OCI-LY1 (cell line): Measurements from ENCODE around the gene CST9L.
"Not testable (repeated sequence)": the region's sequence is repeated elsewhere in the genome, so short reads cannot be mapped to it uniquely, and the experiment has no call there.

Source experiments
- H2AFZ ChIP-seq: fragments of 200-600 bp; sonication (generic), shearing (Covaris generic); 2 replicates; pipeline ENCODE4 v1.6.0; 2014; ENCODE audit warnings: antibody characterized with exemption, mild to moderate bottlenecking, low read length
- H3F3A ChIP-seq: fragments of 200-600 bp; sonication (generic), shearing (Covaris generic); 2 replicates; pipeline ENCODE4 v1.6.0; 2014; ENCODE audit warnings: mild to moderate bottlenecking, antibody characterized with exemption, low read length, moderate library complexity; ENCODE audit not compliant: insufficient read depth
- H3K27ac ChIP-seq: fragments of 200-600 bp; sonication (generic); 2 replicates; pipeline ENCODE4 v1.5.1; 2014; ENCODE audit warnings: low read length, mixed run types, mild to moderate bottlenecking, low read depth; ENCODE audit not compliant: poor library complexity, severe bottlenecking
- H3K27me3 ChIP-seq: fragments of 200-600 bp; sonication (generic); 2 replicates; pipeline ENCODE4 v1.6.0; 2014; ENCODE audit warnings: antibody characterized with exemption, mild to moderate bottlenecking, low read length, moderate library complexity; ENCODE audit not compliant: insufficient read depth
- H3K36me3 ChIP-seq: fragments of 200-600 bp; sonication (generic); 2 replicates; pipeline ENCODE4 v1.6.1; 2014; ENCODE audit warnings: mild to moderate bottlenecking, antibody characterized with exemption, low read length, moderate library complexity, mixed read lengths; ENCODE audit not compliant: insufficient read depth
- H3K4me1 ChIP-seq: fragments of 200-600 bp; sonication (generic); 2 replicates; pipeline ENCODE4 v1.5.1; 2014; ENCODE audit warnings: mild to moderate bottlenecking, low read length, moderate library complexity; ENCODE audit not compliant: insufficient read depth, severe bottlenecking
- H3K4me2 ChIP-seq: fragments of 200-600 bp; sonication (generic), shearing (Covaris generic); 2 replicates; pipeline ENCODE4 v1.6.1; 2014; ENCODE audit warnings: low read length
- H3K4me3 ChIP-seq: fragments of 200-600 bp; sonication (generic); 2 replicates; pipeline ENCODE4 v1.5.1; 2014; ENCODE audit warnings: low read length, low read depth, mild to moderate bottlenecking, mixed read lengths; ENCODE audit not compliant: poor library complexity, severe bottlenecking
- H3K79me2 ChIP-seq: fragments of 200-600 bp; shearing (Covaris generic); 2 replicates; pipeline ENCODE4 v1.6.1; 2016; ENCODE audit warnings: mixed run types, low read length, mixed read lengths; ENCODE audit not compliant: insufficient read depth
- H3K9ac ChIP-seq: fragments of 200-600 bp; sonication (generic), shearing (Covaris generic); 2 replicates; pipeline ENCODE4 v1.6.1; 2014; ENCODE audit warnings: mild to moderate bottlenecking, low read length, mixed read lengths
- H3K9me2 ChIP-seq: fragments of 200-600 bp; sonication (generic), shearing (Covaris generic); 2 replicates; pipeline ENCODE4 v1.6.1; 2014; ENCODE audit warnings: low read depth, mild to moderate bottlenecking, low read length, mixed read lengths
- H3K9me3 ChIP-seq: fragments of 200-600 bp; shearing (Covaris generic); 2 replicates; pipeline ENCODE4 v1.6.1; 2014; ENCODE audit warnings: low read length, mixed read lengths
- H4K20me1 ChIP-seq: fragments of 200-600 bp; sonication (generic), shearing (Covaris generic); 2 replicates; pipeline ENCODE4 v1.6.0; 2016; ENCODE audit warnings: mild to moderate bottlenecking, low read length; ENCODE audit not compliant: insufficient read depth
- EZH2 ChIP-seq: fragments of 200-600 bp; sonication (generic), shearing (Covaris generic); IDR thresholded peaks from 2 replicates; pipeline ENCODE4 v1.8.0; 2017; ENCODE audit warnings: borderline replicate concordance, mixed run types, mild to moderate bottlenecking, antibody characterized with exemption, low read length, moderate library complexity, mixed read lengths
- TF ChIP-seq, protein P1 (sequence below): fragments of 200-600 bp; sonication (generic), shearing (Covaris generic); IDR thresholded peaks from 2 replicates; pipeline ENCODE4 v1.5.1; 2017; ENCODE audit warnings: mild to moderate bottlenecking, antibody characterized with exemption, low read length, moderate library complexity, mixed read lengths

The CST9L gene

DNA sequence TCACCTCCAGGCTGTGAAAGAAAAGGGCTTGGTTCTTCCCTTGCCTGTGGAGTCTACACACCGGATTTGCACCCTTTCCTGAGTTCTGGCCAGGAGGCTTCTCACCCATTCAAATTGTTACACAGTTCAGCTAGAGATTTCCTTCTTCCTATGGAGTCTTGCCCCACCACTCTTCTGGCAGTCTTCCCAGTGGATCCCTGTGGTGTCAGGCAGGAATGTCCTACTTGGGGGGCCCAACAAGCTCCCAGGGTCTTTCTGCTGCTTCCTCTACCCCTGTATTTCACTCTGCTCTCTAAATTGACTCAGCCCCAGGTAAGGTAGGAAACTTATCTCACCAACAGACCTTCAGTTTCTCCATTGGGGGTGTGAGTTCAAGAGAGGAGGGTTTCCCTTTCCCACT lies 14.0 kb upstream of the CST9L start:
- no peaks in the 10 kb centered on the region for H3F3A ChIP-seq
- no peaks in the 10 kb centered on the region for H3K9me3 ChIP-seq
- H3K36me3 ChIP-seq = no peaks in the 10 kb centered on the region

GRCh38 chr20:23581833-23582232 lies 13.5 kb upstream of the CST9L start:
- not testable (repeated sequence) for H4K20me1 ChIP-seq, H3K4me3 ChIP-seq, H3K27me3 ChIP-seq, H3K9me2 ChIP-seq, H3K9me3 ChIP-seq, H3K36me3 ChIP-seq, H3K4me1 ChIP-seq, H3F3A ChIP-seq, H3K27ac ChIP-seq, H3K9ac ChIP-seq, H3K4me2 ChIP-seq, H3K79me2 ChIP-seq, H2AFZ ChIP-seq

More for the DNA sequence above, 14.0 kb upstream of the CST9L start:
- Histone ChIP-seq H3K4me1 (no peaks in the 10 kb centered on the region), H2AFZ (no peak overlapping the region), H3K27me3 (no peaks in the 10 kb centered on the region), H3K79me2 (no peaks in the 10 kb centered on the region), H3K4me2 (no peak overlapping the region), H3K27ac (no peak overlapping the region), H3K9me2 (no peaks in the 10 kb centered on the region), H4K20me1 (no peaks in the 10 kb centered on the region), H3K9ac (no peak overlapping the region), H3K4me3 (no peak overlapping the region)
- no peak for TF ChIP-seq EZH2
- TF ChIP-seq, protein P1, sequence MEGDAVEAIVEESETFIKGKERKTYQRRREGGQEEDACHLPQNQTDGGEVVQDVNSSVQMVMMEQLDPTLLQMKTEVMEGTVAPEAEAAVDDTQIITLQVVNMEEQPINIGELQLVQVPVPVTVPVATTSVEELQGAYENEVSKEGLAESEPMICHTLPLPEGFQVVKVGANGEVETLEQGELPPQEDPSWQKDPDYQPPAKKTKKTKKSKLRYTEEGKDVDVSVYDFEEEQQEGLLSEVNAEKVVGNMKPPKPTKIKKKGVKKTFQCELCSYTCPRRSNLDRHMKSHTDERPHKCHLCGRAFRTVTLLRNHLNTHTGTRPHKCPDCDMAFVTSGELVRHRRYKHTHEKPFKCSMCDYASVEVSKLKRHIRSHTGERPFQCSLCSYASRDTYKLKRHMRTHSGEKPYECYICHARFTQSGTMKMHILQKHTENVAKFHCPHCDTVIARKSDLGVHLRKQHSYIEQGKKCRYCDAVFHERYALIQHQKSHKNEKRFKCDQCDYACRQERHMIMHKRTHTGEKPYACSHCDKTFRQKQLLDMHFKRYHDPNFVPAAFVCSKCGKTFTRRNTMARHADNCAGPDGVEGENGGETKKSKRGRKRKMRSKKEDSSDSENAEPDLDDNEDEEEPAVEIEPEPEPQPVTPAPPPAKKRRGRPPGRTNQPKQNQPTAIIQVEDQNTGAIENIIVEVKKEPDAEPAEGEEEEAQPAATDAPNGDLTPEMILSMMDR = no peak

DNA sequence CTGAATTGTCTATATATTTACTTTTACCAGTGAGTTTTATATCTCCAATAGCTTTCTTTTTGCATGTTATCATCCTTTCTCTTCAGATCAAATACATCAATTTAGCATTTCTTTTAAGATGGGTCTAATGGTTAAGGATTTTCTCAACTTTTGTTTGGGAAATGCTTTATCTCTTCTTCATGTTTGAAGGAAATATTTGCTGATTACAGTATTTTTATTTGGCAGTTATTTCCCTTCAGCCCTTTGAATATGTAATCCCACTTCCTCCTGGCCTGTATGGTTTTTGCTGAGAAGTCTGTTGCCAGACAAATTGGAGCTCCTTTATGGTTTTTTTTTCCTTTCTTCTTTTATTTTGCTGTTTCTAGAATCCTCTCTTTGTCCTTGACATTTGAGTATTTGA lies 6.7 kb upstream of the CST9L start:
- Histone ChIP-seq H3K9ac (no peak overlapping the region), H3K27ac (no peak overlapping the region), H3K4me1 (no peaks in the 10 kb centered on the region), H3K79me2 (no peaks in the 10 kb centered on the region), H3K4me3 (no peak overlapping the region), H3F3A (no peaks in the 10 kb centered on the region), H2AFZ (no peak overlapping the region), H3K9me2 (no peaks in the 10 kb centered on the region), H3K9me3 (no peaks in the 10 kb centered on the region), H3K4me2 (no peak overlapping the region), H4K20me1 (no peaks in the 10 kb centered on the region), H3K36me3 (no peaks in the 10 kb centered on the region), H3K27me3 (0 out of 2 replicates have a peak, but pooled peaks cover 3% of the 10 kb centered on the region)
- TF ChIP-seq, protein P1 = no peak
- TF ChIP-seq EZH2 = no peak

DNA sequence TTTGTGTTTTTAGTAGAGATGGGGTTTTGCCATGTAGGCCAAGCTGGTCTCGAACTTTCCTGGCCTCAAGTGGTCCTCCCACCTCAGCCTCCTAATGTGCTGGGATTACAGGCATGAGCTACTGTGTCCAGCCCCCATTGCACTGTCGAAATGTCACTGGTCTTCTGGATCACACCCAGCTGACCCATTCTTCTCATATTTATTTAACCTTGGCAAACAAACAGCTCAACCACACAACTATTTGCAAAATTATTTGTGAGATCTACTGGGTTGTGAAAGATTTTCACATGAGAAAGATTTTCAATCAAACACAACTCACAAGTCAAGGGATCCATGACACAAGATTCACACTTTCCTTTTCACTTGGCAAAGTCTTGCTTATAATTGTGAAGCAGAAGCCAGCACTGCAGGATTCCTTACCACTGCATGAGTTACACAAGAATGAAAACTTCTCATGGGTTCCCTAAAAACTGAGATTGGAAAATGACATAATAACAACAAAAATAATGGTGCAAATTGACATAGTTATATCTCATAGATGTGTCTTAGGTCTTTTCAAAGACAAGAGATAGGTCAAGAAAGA lies 2.0 kb upstream of the CST9L start:
- no peak overlapping the region for H3K9ac ChIP-seq
- no peak overlapping the region for H3K4me2 ChIP-seq
- 0 out of 2 replicates have a peak, but pooled peaks cover 3% of the 10 kb centered on the region for H3K27me3 ChIP-seq
- no peaks in the 10 kb centered on the region for H4K20me1 ChIP-seq
- no peak overlapping the region for H2AFZ ChIP-seq
- H3K27ac ChIP-seq = no peak overlapping the region
- no peaks in the 10 kb centered on the region for H3K9me3 ChIP-seq
- no peaks in the 10 kb centered on the region for H3F3A ChIP-seq
- TF ChIP-seq, protein P1 = no peak
- TF ChIP-seq EZH2 = no peak
- no peaks in the 10 kb centered on the region for H3K36me3 ChIP-seq
- H3K4me3 ChIP-seq = no peak overlapping the region
- H3K79me2 ChIP-seq = no peaks in the 10 kb centered on the region
- H3K4me1 ChIP-seq = no peaks in the 10 kb centered on the region
- no peaks in the 10 kb centered on the region for H3K9me2 ChIP-seq
